Measurements from ENCODE around the gene STK17A.

DNA sequence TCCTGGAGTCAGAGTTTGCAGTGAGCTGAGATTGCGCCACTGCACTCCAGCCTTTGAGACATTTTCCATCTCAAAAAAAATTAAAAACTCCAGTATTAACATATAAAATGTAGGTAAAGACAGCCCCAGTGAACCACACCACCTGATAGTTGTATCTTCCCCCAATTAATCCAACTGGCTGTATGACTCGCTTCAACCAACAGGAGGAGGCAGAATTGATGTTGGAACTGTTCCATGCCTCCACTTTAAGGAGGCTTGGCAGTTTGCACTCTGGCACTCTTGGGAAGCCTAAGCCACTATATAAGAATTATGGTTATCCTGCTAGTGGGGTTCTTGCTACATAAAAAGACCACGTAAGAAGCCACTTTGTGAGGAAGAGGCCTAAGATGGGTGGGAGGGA is 72.7 kb downstream of the STK17A start:
- TF ChIP-seq, protein P1, sequence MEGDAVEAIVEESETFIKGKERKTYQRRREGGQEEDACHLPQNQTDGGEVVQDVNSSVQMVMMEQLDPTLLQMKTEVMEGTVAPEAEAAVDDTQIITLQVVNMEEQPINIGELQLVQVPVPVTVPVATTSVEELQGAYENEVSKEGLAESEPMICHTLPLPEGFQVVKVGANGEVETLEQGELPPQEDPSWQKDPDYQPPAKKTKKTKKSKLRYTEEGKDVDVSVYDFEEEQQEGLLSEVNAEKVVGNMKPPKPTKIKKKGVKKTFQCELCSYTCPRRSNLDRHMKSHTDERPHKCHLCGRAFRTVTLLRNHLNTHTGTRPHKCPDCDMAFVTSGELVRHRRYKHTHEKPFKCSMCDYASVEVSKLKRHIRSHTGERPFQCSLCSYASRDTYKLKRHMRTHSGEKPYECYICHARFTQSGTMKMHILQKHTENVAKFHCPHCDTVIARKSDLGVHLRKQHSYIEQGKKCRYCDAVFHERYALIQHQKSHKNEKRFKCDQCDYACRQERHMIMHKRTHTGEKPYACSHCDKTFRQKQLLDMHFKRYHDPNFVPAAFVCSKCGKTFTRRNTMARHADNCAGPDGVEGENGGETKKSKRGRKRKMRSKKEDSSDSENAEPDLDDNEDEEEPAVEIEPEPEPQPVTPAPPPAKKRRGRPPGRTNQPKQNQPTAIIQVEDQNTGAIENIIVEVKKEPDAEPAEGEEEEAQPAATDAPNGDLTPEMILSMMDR (conservative IDR thresholded peaks at IDR 0.05 in 1 of 2, IDR thresholded peaks at IDR 0.05 in 1 of 2; ENCODE audit: low read depth in 1 of 2, low read length in 2 of 2) = no peak
- no peak for TF ChIP-seq EZH2 (IDR thresholded peaks at IDR 0.05; ENCODE audit: low read length, missing control alignments)
